ENCODE measurements around the gene NCBP2L. TPM values are rescaled to one million over a fixed set of nuclear protein-coding genes. Genes with fewer than 3 reads are reported as not detected.
"Not testable (repeated sequence)": the region's sequence is repeated elsewhere in the genome, so short reads cannot be mapped to it uniquely, and the experiment has no call there.

NCBP2L gene
- total RNA-seq, 1 donor from 2014 or later: 1.0 TPM

- no peak overlapping the region for H3K27ac ChIP-seq (ENCODE audit: low read depth, low read length)
- H3K9ac ChIP-seq (ENCODE audit: low read depth in 1 of 3, low read length in 3 of 3): no peak overlapping the region
- H3K9me3 ChIP-seq (ENCODE audit: control insufficient read depth in 3 of 3, low read length in 3 of 3): no peaks in the 10 kb centered on the region
- no peak overlapping the region for H3K4me3 ChIP-seq (ENCODE audit: low read length in 3 of 3)
- peaks cover 0 to 3% (median 0%) of the 10 kb centered on the region in 3 donors for H3K27me3 ChIP-seq (ENCODE audit: control insufficient read depth in 3 of 3, insufficient read depth in 3 of 3, low read length in 3 of 3)
- no peaks in the 10 kb centered on the region for H3K36me3 ChIP-seq (ENCODE audit: control insufficient read depth in 3 of 3, insufficient read depth in 3 of 3, low read length in 3 of 3)
- peaks cover 3 to 11% (median 4%) of the 10 kb centered on the region in 3 donors for H3K4me1 ChIP-seq (ENCODE audit: control insufficient read depth in 3 of 3, insufficient read depth in 3 of 3, low read length in 3 of 3)
Observed at GRCh38 chrX:107780525-107780924, 3.0 kb downstream of the NCBP2L start.

- no peak overlapping the region for H3K4me3 ChIP-seq (ENCODE audit: low read length in 3 of 3)
- H3K27ac ChIP-seq (ENCODE audit: low read depth, low read length): no peak overlapping the region
Observed at GRCh38 chrX:107787827-107788226, 10.3 kb downstream of the NCBP2L start.

GRCh38 chrX:107804427-107804826 is 26.9 kb downstream of the NCBP2L start:
- Histone ChIP-seq H3K9ac (ENCODE audit: low read depth in 1 of 3, low read length in 3 of 3) (no peak overlapping the region), H3K36me3 (ENCODE audit: control insufficient read depth in 3 of 3, insufficient read depth in 3 of 3, low read length in 3 of 3) (no peaks in the 10 kb centered on the region), H3K4me1 (ENCODE audit: control insufficient read depth in 3 of 3, insufficient read depth in 3 of 3, low read length in 3 of 3) (no peaks in the 10 kb centered on the region), H3K9me3 (ENCODE audit: control insufficient read depth in 3 of 3, low read length in 3 of 3) (no peaks in the 10 kb centered on the region), H3K27ac (ENCODE audit: low read depth, low read length) (no peak overlapping the region), H3K27me3 (ENCODE audit: control insufficient read depth in 3 of 3, insufficient read depth in 3 of 3, low read length in 3 of 3) (no peaks in the 10 kb centered on the region), H3K4me3 (ENCODE audit: low read length in 3 of 3) (no peak overlapping the region)

More at GRCh38 chrX:107787827-107788226, 10.3 kb downstream of the NCBP2L start:
- no peak overlapping the region for H3K9ac ChIP-seq (ENCODE audit: low read depth in 1 of 3, low read length in 3 of 3)
- H3K36me3 ChIP-seq (ENCODE audit: control insufficient read depth in 3 of 3, insufficient read depth in 3 of 3, low read length in 3 of 3): no peaks in the 10 kb centered on the region
- no peaks in the 10 kb centered on the region for H3K9me3 ChIP-seq (ENCODE audit: control insufficient read depth in 3 of 3, low read length in 3 of 3)
- peaks cover 0 to 4% (median 0%) of the 10 kb centered on the region in 3 donors for H3K4me1 ChIP-seq (ENCODE audit: control insufficient read depth in 3 of 3, insufficient read depth in 3 of 3, low read length in 3 of 3)
- H3K27me3 ChIP-seq (ENCODE audit: control insufficient read depth in 3 of 3, insufficient read depth in 3 of 3, low read length in 3 of 3): no peaks in the 10 kb centered on the region

GRCh38 chrX:107805179-107805578 is 27.6 kb downstream of the NCBP2L start:
- H3K36me3 ChIP-seq (ENCODE audit: control insufficient read depth in 3 of 3, insufficient read depth in 3 of 3, low read length in 3 of 3): no peaks in the 10 kb centered on the region
- H3K9me3 ChIP-seq (ENCODE audit: control insufficient read depth in 3 of 3, low read length in 3 of 3): no peaks in the 10 kb centered on the region
- no peak overlapping the region for H3K4me3 ChIP-seq (ENCODE audit: low read length in 3 of 3)
- H3K4me1 ChIP-seq (ENCODE audit: control insufficient read depth in 3 of 3, insufficient read depth in 3 of 3, low read length in 3 of 3): no peaks in the 10 kb centered on the region
- no peaks in the 10 kb centered on the region for H3K27me3 ChIP-seq (ENCODE audit: control insufficient read depth in 3 of 3, insufficient read depth in 3 of 3, low read length in 3 of 3)
- H3K9ac ChIP-seq (ENCODE audit: low read depth in 1 of 3, low read length in 3 of 3): no peak overlapping the region
- H3K27ac ChIP-seq (ENCODE audit: low read depth, low read length): no peak overlapping the region

- not testable (repeated sequence) for H3K36me3 ChIP-seq (ENCODE audit: control insufficient read depth in 3 of 3, insufficient read depth in 3 of 3, low read length in 3 of 3); H3K9ac ChIP-seq (ENCODE audit: low read depth in 1 of 3, low read length in 3 of 3); H3K4me1 ChIP-seq (ENCODE audit: control insufficient read depth in 3 of 3, insufficient read depth in 3 of 3, low read length in 3 of 3); H3K9me3 ChIP-seq (ENCODE audit: control insufficient read depth in 3 of 3, low read length in 3 of 3); H3K4me3 ChIP-seq (ENCODE audit: low read length in 3 of 3); H3K27me3 ChIP-seq (ENCODE audit: control insufficient read depth in 3 of 3, insufficient read depth in 3 of 3, low read length in 3 of 3); H3K27ac ChIP-seq (ENCODE audit: low read depth, low read length)
Observed at GRCh38 chrX:107810053-107810452, 32.5 kb downstream of the NCBP2L start.

GRCh38 chrX:107818900-107819521 is 41.5 kb downstream of the NCBP2L start:
- Histone ChIP-seq H3K36me3 (ENCODE audit: control insufficient read depth in 3 of 3, insufficient read depth in 3 of 3, low read length in 3 of 3) (no peaks in the 10 kb centered on the region), H3K9me3 (ENCODE audit: control insufficient read depth in 3 of 3, low read length in 3 of 3) (peaks cover 0 to 2% (median 0%) of the 10 kb centered on the region in 3 donors), H3K27me3 (ENCODE audit: control insufficient read depth in 3 of 3, insufficient read depth in 3 of 3, low read length in 3 of 3) (no peaks in the 10 kb centered on the region), H3K4me3 (ENCODE audit: low read length in 3 of 3) (no peak overlapping the region), H3K9ac (ENCODE audit: low read depth in 1 of 3, low read length in 3 of 3) (no peak overlapping the region), H3K27ac (ENCODE audit: low read depth, low read length) (no peak overlapping the region), H3K4me1 (ENCODE audit: control insufficient read depth in 3 of 3, insufficient read depth in 3 of 3, low read length in 3 of 3) (no peaks in the 10 kb centered on the region)

- Histone ChIP-seq H3K4me3 (ENCODE audit: low read length in 3 of 3) (no peak overlapping the region), H3K36me3 (ENCODE audit: control insufficient read depth in 3 of 3, insufficient read depth in 3 of 3, low read length in 3 of 3) (no peaks in the 10 kb centered on the region), H3K4me1 (ENCODE audit: control insufficient read depth in 3 of 3, insufficient read depth in 3 of 3, low read length in 3 of 3) (peaks cover 4 to 7% (median 5%) of the 10 kb centered on the region in 3 donors), H3K9me3 (ENCODE audit: control insufficient read depth in 3 of 3, low read length in 3 of 3) (peaks cover 0 to 2% (median 0%) of the 10 kb centered on the region in 3 donors), H3K27me3 (ENCODE audit: control insufficient read depth in 3 of 3, insufficient read depth in 3 of 3, low read length in 3 of 3) (no peaks in the 10 kb centered on the region), H3K9ac (ENCODE audit: low read depth in 1 of 3, low read length in 3 of 3) (no peak overlapping the region), H3K27ac (ENCODE audit: low read depth, low read length) (no peak overlapping the region)
Observed at GRCh38 chrX:107823042-107823441, 45.5 kb downstream of the NCBP2L start.

- no peaks in the 10 kb centered on the region for H3K27me3 ChIP-seq (ENCODE audit: control insufficient read depth in 3 of 3, insufficient read depth in 3 of 3, low read length in 3 of 3)
Observed at GRCh38 chrX:107823456-107823855, 45.9 kb downstream of the NCBP2L start.

GRCh38 chrX:107825698-107826237 is 48.2 kb downstream of the NCBP2L start, which contains the start of gene MID2:
TSS of gene MID2 (plus strand) at chrX:107825866. CDS start at chrX:107826427, 561 bp downstream.
- H3K27me3 ChIP-seq (ENCODE audit: control insufficient read depth in 3 of 3, insufficient read depth in 3 of 3, low read length in 3 of 3): no peaks in the 10 kb centered on the region
- no peaks in the 10 kb centered on the region for H3K9me3 ChIP-seq (ENCODE audit: control insufficient read depth in 3 of 3, low read length in 3 of 3)
- no peaks in the 10 kb centered on the region for H3K36me3 ChIP-seq (ENCODE audit: control insufficient read depth in 3 of 3, insufficient read depth in 3 of 3, low read length in 3 of 3)
- H3K4me3 ChIP-seq (ENCODE audit: low read length in 3 of 3): peak within 1 kb of the TSS; percentile 57 to 76 (median 70)
- peak within 1 kb of the TSS; percentile 68 for H3K27ac ChIP-seq (ENCODE audit: low read depth, low read length)
- H3K4me1 ChIP-seq (ENCODE audit: control insufficient read depth in 3 of 3, insufficient read depth in 3 of 3, low read length in 3 of 3): peaks cover 4 to 7% (median 7%) of the 10 kb centered on the region in 3 donors
- peak within 1 kb of the TSS; percentile 66 to 85 (median 81) for H3K9ac ChIP-seq (ENCODE audit: low read depth in 1 of 3, low read length in 3 of 3)

More at GRCh38 chrX:107823456-107823855, 45.9 kb downstream of the NCBP2L start:
- Histone ChIP-seq H3K9me3 (ENCODE audit: control insufficient read depth in 3 of 3, low read length in 3 of 3) (peaks cover 0 to 2% (median 0%) of the 10 kb centered on the region in 3 donors), H3K27ac (ENCODE audit: low read depth, low read length) (no peak overlapping the region), H3K4me1 (ENCODE audit: control insufficient read depth in 3 of 3, insufficient read depth in 3 of 3, low read length in 3 of 3) (peaks cover 4 to 7% (median 6%) of the 10 kb centered on the region in 3 donors), H3K9ac (ENCODE audit: low read depth in 1 of 3, low read length in 3 of 3) (no peak overlapping the region), H3K36me3 (ENCODE audit: control insufficient read depth in 3 of 3, insufficient read depth in 3 of 3, low read length in 3 of 3) (no peaks in the 10 kb centered on the region), H3K4me3 (ENCODE audit: low read length in 3 of 3) (no peak overlapping the region)

- no peaks in the 10 kb centered on the region for H3K36me3 ChIP-seq (ENCODE audit: control insufficient read depth in 3 of 3, insufficient read depth in 3 of 3, low read length in 3 of 3)
- H3K27ac ChIP-seq (ENCODE audit: low read depth, low read length): peak overlapping the region; percentile 68
- H3K4me1 ChIP-seq (ENCODE audit: control insufficient read depth in 3 of 3, insufficient read depth in 3 of 3, low read length in 3 of 3): peaks cover 4 to 7% (median 7%) of the 10 kb centered on the region in 3 donors
- H3K9me3 ChIP-seq (ENCODE audit: control insufficient read depth in 3 of 3, low read length in 3 of 3): no peaks in the 10 kb centered on the region
- peak overlapping the region; percentile 57 to 76 (median 70) for H3K4me3 ChIP-seq (ENCODE audit: low read length in 3 of 3)
- no peaks in the 10 kb centered on the region for H3K27me3 ChIP-seq (ENCODE audit: control insufficient read depth in 3 of 3, insufficient read depth in 3 of 3, low read length in 3 of 3)
- peak overlapping the region; percentile 66 to 85 (median 81) for H3K9ac ChIP-seq (ENCODE audit: low read depth in 1 of 3, low read length in 3 of 3)
Observed at GRCh38 chrX:107826238-107827029, 48.9 kb downstream of the NCBP2L start.

Data from skeletal muscle tissue (tissue), 4 donors.